Measurements from ENCODE around the gene CEP95.

Gene CEP95

DNA sequence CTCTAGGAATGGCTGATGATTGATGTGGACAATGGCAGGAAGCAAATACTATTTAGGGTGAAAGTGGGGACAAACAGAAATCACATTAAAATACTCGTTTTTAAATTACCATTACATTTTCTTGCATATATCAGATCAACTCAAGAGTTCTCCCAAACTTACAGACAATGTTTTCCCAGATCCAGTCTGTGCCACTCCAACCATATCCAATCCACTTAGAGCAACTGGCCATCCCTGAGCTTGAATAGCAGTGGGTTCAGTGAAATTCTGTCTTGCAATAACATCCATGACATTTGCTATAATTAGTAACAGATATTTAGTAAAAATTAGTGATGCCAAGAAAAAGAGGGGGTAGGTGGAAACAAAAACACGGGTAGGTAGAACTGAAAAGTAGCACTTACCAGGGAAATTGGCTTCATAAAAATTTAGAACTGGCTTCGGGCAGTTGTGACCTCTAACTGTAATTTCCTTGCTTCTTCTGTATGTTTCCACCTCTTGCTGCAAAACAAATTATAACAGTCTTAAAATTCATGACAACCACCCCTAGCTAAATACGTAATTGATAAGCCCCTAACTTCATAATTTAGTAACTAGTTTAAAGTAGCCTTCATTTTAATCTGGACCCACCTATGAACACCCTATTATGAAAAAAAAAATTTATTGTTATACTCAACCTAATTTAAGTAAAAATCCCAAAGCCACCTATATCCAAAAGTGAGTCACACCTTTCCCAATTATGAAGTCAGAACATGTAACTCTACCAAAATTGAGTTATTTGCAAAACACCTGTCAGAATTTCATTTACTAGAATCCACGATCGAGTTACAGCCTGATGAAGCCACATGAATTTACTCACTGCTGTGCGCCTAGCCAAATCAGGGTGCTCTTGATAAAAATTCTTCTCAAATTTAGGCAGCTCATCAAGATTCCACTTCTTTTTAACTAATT, 2.7 kb upstream of the CEP95 start:
- Histone ChIP-seq H3K4me1 (ENCODE audit: control insufficient read depth, insufficient read depth, low read length) (0 out of 2 replicates have a peak, but pooled peaks cover 4% of the 10 kb centered on the region), H3K4me3 (ENCODE audit: low read depth, low read length) (peak overlapping the region; percentile 100), H3K27ac (ENCODE audit: extremely low read depth, low read depth, low read length) (no peak overlapping the region), H3K36me3 (ENCODE audit: control insufficient read depth in 2 of 2, insufficient read depth in 1 of 2, low read length in 2 of 2) (peaks cover 30 to 67% of the 10 kb centered on the region in 2 experiments), H3K9me3 (ENCODE audit: control insufficient read depth, insufficient read depth, low read depth, low read length) (no peaks in the 10 kb centered on the region)
- TF ChIP-seq KLF16 (tag by site-specific recombination; IDR thresholded peaks at IDR 0.05), result no peak
- no peak for TF ChIP-seq ZNF169 (tag by site-specific recombination; IDR thresholded peaks at IDR 0.05)
- TF ChIP-seq, protein P1, sequence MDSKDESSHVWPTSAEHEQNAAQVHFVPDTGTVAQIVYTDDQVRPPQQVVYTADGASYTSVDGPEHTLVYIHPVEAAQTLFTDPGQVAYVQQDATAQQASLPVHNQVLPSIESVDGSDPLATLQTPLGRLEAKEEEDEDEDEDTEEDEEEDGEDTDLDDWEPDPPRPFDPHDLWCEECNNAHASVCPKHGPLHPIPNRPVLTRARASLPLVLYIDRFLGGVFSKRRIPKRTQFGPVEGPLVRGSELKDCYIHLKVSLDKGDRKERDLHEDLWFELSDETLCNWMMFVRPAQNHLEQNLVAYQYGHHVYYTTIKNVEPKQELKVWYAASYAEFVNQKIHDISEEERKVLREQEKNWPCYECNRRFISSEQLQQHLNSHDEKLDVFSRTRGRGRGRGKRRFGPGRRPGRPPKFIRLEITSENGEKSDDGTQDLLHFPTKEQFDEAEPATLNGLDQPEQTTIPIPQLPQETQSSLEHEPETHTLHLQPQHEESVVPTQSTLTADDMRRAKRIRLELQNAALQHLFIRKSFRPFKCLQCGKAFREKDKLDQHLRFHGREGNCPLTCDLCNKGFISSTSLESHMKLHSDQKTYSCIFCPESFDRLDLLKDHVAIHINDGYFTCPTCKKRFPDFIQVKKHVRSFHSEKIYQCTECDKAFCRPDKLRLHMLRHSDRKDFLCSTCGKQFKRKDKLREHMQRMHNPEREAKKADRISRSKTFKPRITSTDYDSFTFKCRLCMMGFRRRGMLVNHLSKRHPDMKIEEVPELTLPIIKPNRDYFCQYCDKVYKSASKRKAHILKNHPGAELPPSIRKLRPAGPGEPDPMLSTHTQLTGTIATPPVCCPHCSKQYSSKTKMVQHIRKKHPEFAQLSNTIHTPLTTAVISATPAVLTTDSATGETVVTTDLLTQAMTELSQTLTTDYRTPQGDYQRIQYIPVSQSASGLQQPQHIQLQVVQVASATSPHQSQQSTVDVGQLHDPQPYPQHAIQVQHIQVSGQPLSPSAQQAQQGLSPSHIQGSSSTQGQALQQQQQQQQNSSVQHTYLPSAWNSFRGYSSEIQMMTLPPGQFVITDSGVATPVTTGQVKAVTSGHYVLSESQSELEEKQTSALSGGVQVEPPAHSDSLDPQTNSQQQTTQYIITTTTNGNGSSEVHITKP (tag by site-specific recombination; IDR thresholded peaks at IDR 0.05), result no peak
- peak; percentile 64 for TF ChIP-seq SCRT2 (tag by site-specific recombination; IDR thresholded peaks at IDR 0.05)
- TF ChIP-seq, protein P2, sequence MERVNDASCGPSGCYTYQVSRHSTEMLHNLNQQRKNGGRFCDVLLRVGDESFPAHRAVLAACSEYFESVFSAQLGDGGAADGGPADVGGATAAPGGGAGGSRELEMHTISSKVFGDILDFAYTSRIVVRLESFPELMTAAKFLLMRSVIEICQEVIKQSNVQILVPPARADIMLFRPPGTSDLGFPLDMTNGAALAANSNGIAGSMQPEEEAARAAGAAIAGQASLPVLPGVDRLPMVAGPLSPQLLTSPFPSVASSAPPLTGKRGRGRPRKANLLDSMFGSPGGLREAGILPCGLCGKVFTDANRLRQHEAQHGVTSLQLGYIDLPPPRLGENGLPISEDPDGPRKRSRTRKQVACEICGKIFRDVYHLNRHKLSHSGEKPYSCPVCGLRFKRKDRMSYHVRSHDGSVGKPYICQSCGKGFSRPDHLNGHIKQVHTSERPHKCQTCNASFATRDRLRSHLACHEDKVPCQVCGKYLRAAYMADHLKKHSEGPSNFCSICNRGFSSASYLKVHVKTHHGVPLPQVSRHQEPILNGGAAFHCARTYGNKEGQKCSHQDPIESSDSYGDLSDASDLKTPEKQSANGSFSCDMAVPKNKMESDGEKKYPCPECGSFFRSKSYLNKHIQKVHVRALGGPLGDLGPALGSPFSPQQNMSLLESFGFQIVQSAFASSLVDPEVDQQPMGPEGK (tag by site-specific recombination; IDR thresholded peaks at IDR 0.05), result no peak
- TF ChIP-seq ZFHX2 (tag by site-specific recombination; conservative IDR thresholded peaks at IDR 0.05), result no peak
- TF ChIP-seq SP7 (tag by site-specific recombination; IDR thresholded peaks at IDR 0.05), result no peak
- TF ChIP-seq ZNF132 (tag by site-specific recombination; IDR thresholded peaks at IDR 0.05; ENCODE audit: borderline replicate concordance), result no peak
- ChIA-PET POLR2A (interaction anchor here (1.7 to 4.2 kb wide), 3 partner anchors 8 to 237 kb away, joined by 3 to 146 read pairs (median 12); partner anchors contain the start of genes POLG2 and SMURF2), CTCF (interaction anchor here (1.0 to 1.6 kb wide), 3 partner anchors 11 to 145 kb away, joined by 3 to 7 read pairs (median 3); no protein-coding TSS in a partner anchor)

DNA sequence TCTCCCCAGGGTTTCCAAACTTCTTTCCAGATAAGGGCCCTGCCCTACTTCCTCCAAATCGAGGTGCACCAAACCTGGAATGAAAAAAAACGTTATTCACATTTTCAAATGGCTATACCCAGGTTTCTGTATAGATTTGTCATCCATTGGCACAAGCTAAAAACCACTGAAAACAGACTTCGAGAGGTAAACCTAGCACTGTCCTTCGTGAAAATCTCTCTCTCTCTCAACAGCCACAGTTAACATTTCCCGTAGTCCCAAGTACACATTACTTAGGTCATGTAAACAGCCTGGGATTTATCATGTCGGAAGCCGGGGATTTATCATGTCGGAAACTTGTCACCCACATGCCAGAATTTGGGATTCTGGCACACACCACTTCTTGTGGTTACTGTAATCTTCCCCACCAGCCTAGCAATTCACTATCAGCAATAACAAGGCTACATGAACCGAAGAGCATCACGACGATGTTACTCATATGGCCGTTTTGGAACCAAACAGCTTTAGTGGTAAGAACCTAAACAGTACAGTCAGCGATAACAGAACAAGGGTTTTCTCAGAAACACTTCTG, 1.9 kb upstream of the CEP95 start:
- H3K9me3 ChIP-seq (ENCODE audit: control insufficient read depth, insufficient read depth, low read depth, low read length), result no peaks in the 10 kb centered on the region
- ChIA-PET POLR2A (interaction anchor here (0.7 to 4.2 kb wide), 23 partner anchors 8 to 883 kb away, joined by 3 to 146 read pairs (median 4); partner anchors contain the start of genes MAP3K3, POLG2 and SMURF2), CTCF (interaction anchor here (0.6 to 1.6 kb wide), 7 partner anchors 12 to 254 kb away, joined by 3 to 7 read pairs (median 3); no protein-coding TSS in a partner anchor)
- H3K36me3 ChIP-seq (ENCODE audit: control insufficient read depth in 2 of 2, insufficient read depth in 1 of 2, low read length in 2 of 2), result peaks cover 38 to 67% of the 10 kb centered on the region in 2 experiments
- 0 out of 2 replicates have a peak, but pooled peaks cover 4% of the 10 kb centered on the region for H3K4me1 ChIP-seq (ENCODE audit: control insufficient read depth, insufficient read depth, low read length)
- no peak for TF ChIP-seq ZNF302 (tag by site-specific recombination; IDR thresholded peaks at IDR 0.05; ENCODE audit: low read depth)
- no peak for TF ChIP-seq SP2 (tag by site-specific recombination; IDR thresholded peaks at IDR 0.05)
- peak; percentile 55; the same call in 1 of the 2 replicates for TF ChIP-seq ZNF600 (tag by site-specific recombination; IDR thresholded peaks at IDR 0.05)
- H3K27ac ChIP-seq (ENCODE audit: extremely low read depth, low read depth, low read length), result 0 out of 2 replicates have a peak overlapping the region, but pooled peaks have one; percentile 94
- peak overlapping the region; percentile 100 for H3K4me3 ChIP-seq (ENCODE audit: low read depth, low read length)
